H1 (cell line): Measurements from ENCODE around the gene LRRN1. TPM values are rescaled to one million over a fixed set of nuclear protein-coding genes. Genes with fewer than 3 reads are reported as not detected.

ENCODE experiments used
- CTCF ChIA-PET: fragments of 300-600 bp; sonication (Branson Sonifier 250); formaldehyde crosslinking; loops from one replicate; lab custom pipeline; 2021; ENCODE audit not compliant: partially characterized antibody; lab: Charles Lee
- POLR2A ChIA-PET: fragments of 300-600 bp; sonication (Branson Sonifier 250); formaldehyde crosslinking; loops from one replicate; lab custom pipeline; 2021; ENCODE audit warnings: inconsistent platforms; ENCODE audit not compliant: partially characterized antibody; lab: Charles Lee
- DNase-seq, 2 experiments: peaks; one replicate each; pipeline versions ENCODE4 v3.0.0 to v3.0.0-alpha.2; 2010 to 2022; ENCODE audit warnings: low spot score in 2 of 2, low read depth in 1 of 2, mixed read lengths in 1 of 2
- FAIRE-seq: peaks from 2 replicates; lab custom pipeline; 2011; peaks lifted over from hg19 to GRCh38; lab: Jason Lieb, UNC
- H2AFZ ChIP-seq: 2 replicates; pipeline ENCODE4 v1.8.1; 2012; ENCODE audit warnings: low read length, inconsistent platforms
- H2AK5ac ChIP-seq: 2 replicates; pipeline ENCODE4 v1.6.1; 2013; ENCODE audit warnings: low read depth, low read length
- H2BK120ac ChIP-seq: replicated peaks from 2 replicates; pipeline ENCODE3; 2013; ENCODE audit warnings: low read depth, low read length, inconsistent platforms
- H2BK12ac ChIP-seq: 2 replicates; pipeline ENCODE4 v1.6.1; 2013; ENCODE audit warnings: low read depth, low read length
- H2BK15ac ChIP-seq: 2 replicates; pipeline ENCODE4 v1.6.1; 2013; ENCODE audit warnings: low read length
- H2BK20ac ChIP-seq: 2 replicates; pipeline ENCODE4 v1.6.1; 2013; ENCODE audit warnings: low read length
- H2BK5ac ChIP-seq: 2 replicates; pipeline ENCODE4 v1.6.1; 2013; ENCODE audit warnings: low read depth, low read length
- H3K14ac ChIP-seq: 2 replicates; pipeline ENCODE4 v1.6.1; 2013; ENCODE audit warnings: inconsistent platforms; ENCODE audit not compliant: insufficient read length
- H3K18ac ChIP-seq: 2 replicates; pipeline ENCODE4 v1.6.1; 2013; ENCODE audit warnings: low read length; ENCODE audit errors: extremely low read depth
- H3K23ac ChIP-seq: 2 replicates; pipeline ENCODE4 v1.6.1; 2013; ENCODE audit warnings: inconsistent platforms; ENCODE audit not compliant: insufficient read length
- H3K23me2 ChIP-seq: 2 replicates; pipeline ENCODE4 v1.6.1; 2013; ENCODE audit warnings: low read depth, low read length
- H3K27ac ChIP-seq: 2 replicates; pipeline ENCODE4 v1.6.1; 2011; ENCODE audit warnings: low read depth, low read length, inconsistent platforms
- H3K27me3 ChIP-seq, 4 experiments: replicated peaks in 1 of 4; 1 replicate in 1 of 4; 2 replicates in 3 of 4; pipeline versions ENCODE4 v1.6.1 to v1.8.1; 2011 to 2013; ENCODE audit warnings: low read length in 3 of 4, mild to moderate bottlenecking in 3 of 4, inconsistent platforms in 2 of 4, mixed read lengths in 2 of 4, moderate library complexity in 1 of 4; ENCODE audit not compliant: control insufficient read depth in 3 of 4, insufficient read depth in 3 of 4; ENCODE audit errors: extremely low read depth in 1 of 4
- H3K36me3 ChIP-seq, 4 experiments: 2 replicates each; pipeline versions ENCODE4 v1.6.1 to v1.8.1; 2011 to 2013; ENCODE audit warnings: mild to moderate bottlenecking in 4 of 4, low read length in 3 of 4, moderate library complexity in 2 of 4, control low read depth in 1 of 4, inconsistent platforms in 1 of 4; ENCODE audit not compliant: insufficient read depth in 4 of 4, control insufficient read depth in 2 of 4
- H3K4ac ChIP-seq: replicated peaks from 2 replicates; pipeline ENCODE3; 2013; ENCODE audit warnings: low read length, low read depth, mixed read lengths, inconsistent platforms; ENCODE audit not compliant: insufficient read length
- H3K4me1 ChIP-seq, 4 experiments: replicated peaks in 1 of 4; 1 replicate in 1 of 4; 2 replicates in 3 of 4; pipeline versions ENCODE4 v1.6.1 to v1.8.1; 2011 to 2013; ENCODE audit warnings: low read length in 3 of 4, inconsistent platforms in 2 of 4, mixed read lengths in 1 of 4; ENCODE audit not compliant: insufficient read depth in 4 of 4, control insufficient read depth in 3 of 4
- H3K4me2 ChIP-seq, 2 experiments: 2 replicates each; pipeline versions ENCODE4 v1.6.1 to v1.8.1; 2011 to 2013; ENCODE audit warnings: low read depth in 2 of 2, low read length in 2 of 2, control low read depth in 1 of 2, inconsistent platforms in 1 of 2, mild to moderate bottlenecking in 1 of 2; ENCODE audit not compliant: insufficient read depth in 1 of 2
- H3K4me3 ChIP-seq, 4 experiments: fragments of 200-600, 300-600 bp in 1 of 4; sonication (generic), shearing (Covaris generic), sonication (Bioruptor Twin) in 1 of 4; 2 replicates each; pipeline versions ENCODE4 v1.5.1 to v1.8.1; 2011 to 2016; ENCODE audit warnings: low read length in 4 of 4, low read depth in 3 of 4, control low read depth in 2 of 4, inconsistent platforms in 2 of 4, mild to moderate bottlenecking in 2 of 4, mixed read lengths in 1 of 4, moderate library complexity in 1 of 4; ENCODE audit not compliant: insufficient read depth in 2 of 4; ENCODE audit errors: extremely low read depth in 1 of 4
- H3K56ac ChIP-seq: replicated peaks from 2 replicates; pipeline ENCODE3; 2013; ENCODE audit warnings: low read depth, mild to moderate bottlenecking, mixed read lengths, low read length, inconsistent platforms; ENCODE audit not compliant: insufficient read length
- H3K79me1 ChIP-seq: 2 replicates; pipeline ENCODE4 v1.6.1; 2013; ENCODE audit warnings: low read depth, low read length, control low read depth
- H3K79me2 ChIP-seq, 2 experiments: 2 replicates each; pipeline versions ENCODE4 v1.6.1 to v1.8.1; 2012 to 2013; ENCODE audit warnings: low read length in 2 of 2, mild to moderate bottlenecking in 2 of 2, inconsistent platforms in 1 of 2; ENCODE audit not compliant: insufficient read depth in 2 of 2, control insufficient read depth in 1 of 2
- H3K9ac ChIP-seq, 4 experiments: replicated peaks in 1 of 4; 1 replicate in 1 of 4; 2 replicates in 3 of 4; pipeline versions ENCODE4 v1.6.1 to v1.8.1; 2011 to 2013; ENCODE audit warnings: low read depth in 3 of 4, low read length in 3 of 4, control low read depth in 2 of 4, mild to moderate bottlenecking in 2 of 4, moderate library complexity in 2 of 4, inconsistent platforms in 1 of 4; ENCODE audit errors: extremely low read depth in 1 of 4
- H3K9me3 ChIP-seq, 2 experiments: 2 replicates each; pipeline versions ENCODE4 v1.6.1 to v1.8.1; 2012 to 2013; ENCODE audit warnings: mild to moderate bottlenecking in 2 of 2, moderate library complexity in 2 of 2, control low read depth in 1 of 2, inconsistent platforms in 1 of 2, low read depth in 1 of 2, low read length in 1 of 2, mixed read lengths in 1 of 2; ENCODE audit not compliant: insufficient read depth in 2 of 2
- H4K20me1 ChIP-seq, 2 experiments: replicated peaks in 1 of 2; 2 replicates each; pipeline versions ENCODE3 to v1.8.1; 2011 to 2013; ENCODE audit warnings: inconsistent platforms in 2 of 2, low read length in 2 of 2, mild to moderate bottlenecking in 1 of 2; ENCODE audit not compliant: insufficient read depth in 2 of 2, control insufficient read depth in 1 of 2
- H4K5ac ChIP-seq: 2 replicates; pipeline ENCODE4 v1.6.1; 2013; ENCODE audit warnings: low read length, low read depth, mixed read lengths, inconsistent platforms; ENCODE audit not compliant: insufficient read length
- H4K8ac ChIP-seq: 2 replicates; pipeline ENCODE4 v1.8.0; 2013; ENCODE audit warnings: mild to moderate bottlenecking, moderate library complexity, low read length, inconsistent platforms; ENCODE audit not compliant: insufficient read depth; ENCODE audit errors: extremely low read depth
- H4K91ac ChIP-seq: replicated peaks from 2 replicates; pipeline ENCODE3; 2013; ENCODE audit warnings: low read length, mixed read lengths, inconsistent platforms; ENCODE audit not compliant: insufficient read length
- CTBP2 ChIP-seq: IDR thresholded peaks from 2 replicates; pipeline ENCODE4 v1.7.0; 2011; ENCODE audit warnings: borderline replicate concordance, mild to moderate bottlenecking, moderate library complexity, mixed read lengths, low read length; ENCODE audit not compliant: insufficient read depth, insufficient read length
- HDAC6 ChIP-seq: IDR thresholded peaks from one replicate; pipeline ENCODE4 v1.7.1; 2012; ENCODE audit warnings: low read depth, mild to moderate bottlenecking, inconsistent platforms, low read length, moderate library complexity
- SIX5 ChIP-seq: IDR thresholded peaks from 2 replicates; pipeline ENCODE4 v1.6.1; 2011; ENCODE audit warnings: mild to moderate bottlenecking, low read depth, low read length
- SUZ12 ChIP-seq: fragments of 200-600 bp; sonication (generic); IDR thresholded peaks from 2 replicates; pipeline ENCODE4 v1.6.1; 2012; ENCODE audit warnings: mild to moderate bottlenecking, inconsistent platforms, low read length, moderate library complexity, mixed read lengths
- WGBS, 2 experiments: shearing (Covaris generic) in 1 of 2; methylation state at CpG; one replicate each; pipeline versions ENCODE4 v1.1.6 to v1.1.7; 2013 to 2015; ENCODE audit warnings: low lambda C conversion rate in 2 of 2, mixed read lengths in 2 of 2, inconsistent platforms in 1 of 2, low coverage in 1 of 2, missing lambda C conversion rate in 1 of 2; ENCODE audit not compliant: insufficient replicate concordance in 2 of 2, insufficient coverage in 1 of 2, insufficient read length in 1 of 2; ENCODE audit errors: extremely low coverage in 1 of 2, missing lambda C conversion rate in 1 of 2; 5-methylcytosine and 5-hydroxymethylcytosine counted together
- polyA plus RNA-seq, 7 experiments: library from polyadenylated mRNA; depleted of rRNA in 3 of 7; stranded (reverse) in 5 of 7; unstranded in 2 of 7; fragments of >200 nt in 5 of 7; fragments of 200-250 nt in 2 of 7; gene quantifications; 1 replicate in 5 of 7; 2 replicates in 1 of 7; 4 replicates in 1 of 7; pipeline versions ENCODE4 v1.2.1 to v1.2.3, GENCODE V29; 2011 to 2013; ENCODE audit warnings: missing spikeins in 2 of 7, mixed read lengths in 2 of 7
- total RNA-seq: library from RNA; stranded (reverse); fragmentation: NEBNext Ultra II Directional; extraction: Animal tissue kit (Norgen Biotek cat#: 25700); gene quantifications from 2 replicates; pipeline ENCODE4 v1.2.1, GENCODE V29; 2021

Gene LRRN1
- total and polyA plus RNA-seq, 2 of the 8 experiments (the other 6 are each of a cell fraction or from before 2014, with no cell fraction given) = 159 to 199 TPM

DNA sequence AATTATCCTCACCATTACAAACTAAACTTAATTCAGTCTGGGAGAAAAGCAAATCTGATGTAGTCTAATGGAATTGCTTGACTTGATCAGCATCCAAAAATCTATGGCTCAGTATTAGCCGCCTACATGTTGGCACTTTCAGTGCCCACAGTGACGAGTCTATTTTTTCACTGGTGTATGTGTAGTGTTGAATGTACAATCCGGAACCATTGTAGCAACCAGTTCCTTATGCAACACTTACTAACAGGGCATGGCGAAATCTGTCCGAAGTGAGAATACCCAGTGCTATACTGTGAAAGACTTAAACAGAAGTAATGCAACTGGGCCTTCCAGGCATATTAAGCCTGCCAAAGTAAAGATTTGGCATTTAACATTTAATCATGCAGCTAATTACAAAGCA is 18.6 kb downstream of the LRRN1 start:
- Histone ChIP-seq H3K79me2 (peaks cover 4 to 100% of the 10 kb centered on the region in 2 experiments; a peak in 3 of 4 replicates), H3K4me1 (no peaks in the 10 kb centered on the region; a peak in 1 of 7 replicates), H3K56ac (no peak overlapping the region), H3K4me2 (no peak overlapping the region), H3K4me3 (no peak overlapping the region), H2BK15ac (no peak overlapping the region), H3K4ac (no peak overlapping the region), H3K14ac (no peak overlapping the region), H3K9me3 (no peaks in the 10 kb centered on the region), H4K8ac (no peak overlapping the region), H3K23ac (no peak overlapping the region), H3K27me3 (no peaks in the 10 kb centered on the region), H3K18ac (no peak overlapping the region), H3K36me3 (peaks cover 0 to 90% (median 44%) of the 10 kb centered on the region in 4 experiments; a peak in 6 of 8 replicates), H2BK20ac (no peak overlapping the region), H3K9ac (no peak overlapping the region), H3K79me1 (peaks cover 2% of the 10 kb centered on the region), H2AFZ (no peak overlapping the region), H3K23me2 (no peaks in the 10 kb centered on the region), H2BK120ac (no peak overlapping the region), H3K27ac (no peak overlapping the region), H2BK5ac (no peak overlapping the region), H2AK5ac (no peak overlapping the region), H2BK12ac (no peak overlapping the region), H4K91ac (no peak overlapping the region), H4K5ac (no peak overlapping the region), H4K20me1 (peaks cover 21 to 33% of the 10 kb centered on the region in 2 experiments)
- FAIRE-seq (no peak), DNase-seq (no peak)
- ChIA-PET POLR2A (interaction anchor here (1.1 to 6.6 kb wide), 6 partner anchors 9 to 17 kb away, joined by 4 to 48 read pairs (median 6); partner anchors contain the start of gene LRRN1), CTCF (interaction anchor here (1.3 to 1.5 kb wide), 2 partner anchors 27 to 214 kb away, joined by 5 read pairs; no protein-coding TSS in a partner anchor)
- WGBS, 2 experiments = 100% methylated on average over 5 of the region's 5 CpGs; no CpG with 5 or more reads in 1 of the 2 experiments
- TF ChIP-seq HDAC6 = no peak
- TF ChIP-seq SIX5 = no peak
- TF ChIP-seq SUZ12 = no peak
- TF ChIP-seq CTBP2 = no peak
